H1 (cell line): Measurements from ENCODE around the gene FA2H. TPM values are rescaled to one million over a fixed set of nuclear protein-coding genes. Genes with fewer than 3 reads are reported as not detected.

Experiments
- CTCF ChIA-PET: fragments of 300-600 bp; sonication (Branson Sonifier 250); formaldehyde crosslinking; loops from one replicate; lab custom pipeline; 2021; ENCODE audit not compliant: partially characterized antibody; lab: Charles Lee
- POLR2A ChIA-PET: fragments of 300-600 bp; sonication (Branson Sonifier 250); formaldehyde crosslinking; loops from one replicate; lab custom pipeline; 2021; ENCODE audit warnings: inconsistent platforms; ENCODE audit not compliant: partially characterized antibody; lab: Charles Lee
- DNase-seq, 2 experiments: peaks; one replicate each; pipeline versions ENCODE4 v3.0.0 to v3.0.0-alpha.2; 2010 to 2022; ENCODE audit warnings: low spot score in 2 of 2, low read depth in 1 of 2, mixed read lengths in 1 of 2
- FAIRE-seq: peaks from 2 replicates; lab custom pipeline; 2011; peaks lifted over from hg19 to GRCh38; lab: Jason Lieb, UNC
- H2AFZ ChIP-seq: 2 replicates; pipeline ENCODE4 v1.8.1; 2012; ENCODE audit warnings: low read length, inconsistent platforms
- H2AK5ac ChIP-seq: 2 replicates; pipeline ENCODE4 v1.6.1; 2013; ENCODE audit warnings: low read depth, low read length
- H2BK120ac ChIP-seq: replicated peaks from 2 replicates; pipeline ENCODE3; 2013; ENCODE audit warnings: low read depth, low read length, inconsistent platforms
- H2BK12ac ChIP-seq: 2 replicates; pipeline ENCODE4 v1.6.1; 2013; ENCODE audit warnings: low read depth, low read length
- H2BK15ac ChIP-seq: 2 replicates; pipeline ENCODE4 v1.6.1; 2013; ENCODE audit warnings: low read length
- H2BK20ac ChIP-seq: 2 replicates; pipeline ENCODE4 v1.6.1; 2013; ENCODE audit warnings: low read length
- H2BK5ac ChIP-seq: 2 replicates; pipeline ENCODE4 v1.6.1; 2013; ENCODE audit warnings: low read depth, low read length
- H3K14ac ChIP-seq: 2 replicates; pipeline ENCODE4 v1.6.1; 2013; ENCODE audit warnings: inconsistent platforms; ENCODE audit not compliant: insufficient read length
- H3K18ac ChIP-seq: 2 replicates; pipeline ENCODE4 v1.6.1; 2013; ENCODE audit warnings: low read length; ENCODE audit errors: extremely low read depth
- H3K23ac ChIP-seq: 2 replicates; pipeline ENCODE4 v1.6.1; 2013; ENCODE audit warnings: inconsistent platforms; ENCODE audit not compliant: insufficient read length
- H3K23me2 ChIP-seq: 2 replicates; pipeline ENCODE4 v1.6.1; 2013; ENCODE audit warnings: low read depth, low read length
- H3K27ac ChIP-seq: 2 replicates; pipeline ENCODE4 v1.6.1; 2011; ENCODE audit warnings: low read depth, low read length, inconsistent platforms
- H3K27me3 ChIP-seq, 4 experiments: replicated peaks in 1 of 4; 1 replicate in 1 of 4; 2 replicates in 3 of 4; pipeline versions ENCODE4 v1.6.1 to v1.8.1; 2011 to 2013; ENCODE audit warnings: low read length in 3 of 4, mild to moderate bottlenecking in 3 of 4, inconsistent platforms in 2 of 4, mixed read lengths in 2 of 4, moderate library complexity in 1 of 4; ENCODE audit not compliant: control insufficient read depth in 3 of 4, insufficient read depth in 3 of 4; ENCODE audit errors: extremely low read depth in 1 of 4
- H3K36me3 ChIP-seq, 4 experiments: 2 replicates each; pipeline versions ENCODE4 v1.6.1 to v1.8.1; 2011 to 2013; ENCODE audit warnings: mild to moderate bottlenecking in 4 of 4, low read length in 3 of 4, moderate library complexity in 2 of 4, control low read depth in 1 of 4, inconsistent platforms in 1 of 4; ENCODE audit not compliant: insufficient read depth in 4 of 4, control insufficient read depth in 2 of 4
- H3K4ac ChIP-seq: replicated peaks from 2 replicates; pipeline ENCODE3; 2013; ENCODE audit warnings: low read length, low read depth, mixed read lengths, inconsistent platforms; ENCODE audit not compliant: insufficient read length
- H3K4me1 ChIP-seq, 4 experiments: replicated peaks in 1 of 4; 1 replicate in 1 of 4; 2 replicates in 3 of 4; pipeline versions ENCODE4 v1.6.1 to v1.8.1; 2011 to 2013; ENCODE audit warnings: low read length in 3 of 4, inconsistent platforms in 2 of 4, mixed read lengths in 1 of 4; ENCODE audit not compliant: insufficient read depth in 4 of 4, control insufficient read depth in 3 of 4
- H3K4me2 ChIP-seq, 2 experiments: 2 replicates each; pipeline versions ENCODE4 v1.6.1 to v1.8.1; 2011 to 2013; ENCODE audit warnings: low read depth in 2 of 2, low read length in 2 of 2, control low read depth in 1 of 2, inconsistent platforms in 1 of 2, mild to moderate bottlenecking in 1 of 2; ENCODE audit not compliant: insufficient read depth in 1 of 2
- H3K4me3 ChIP-seq, 4 experiments: fragments of 200-600, 300-600 bp in 1 of 4; sonication (generic), shearing (Covaris generic), sonication (Bioruptor Twin) in 1 of 4; 2 replicates each; pipeline versions ENCODE4 v1.5.1 to v1.8.1; 2011 to 2016; ENCODE audit warnings: low read length in 4 of 4, low read depth in 3 of 4, control low read depth in 2 of 4, inconsistent platforms in 2 of 4, mild to moderate bottlenecking in 2 of 4, mixed read lengths in 1 of 4, moderate library complexity in 1 of 4; ENCODE audit not compliant: insufficient read depth in 2 of 4; ENCODE audit errors: extremely low read depth in 1 of 4
- H3K56ac ChIP-seq: replicated peaks from 2 replicates; pipeline ENCODE3; 2013; ENCODE audit warnings: low read depth, mild to moderate bottlenecking, mixed read lengths, low read length, inconsistent platforms; ENCODE audit not compliant: insufficient read length
- H3K79me1 ChIP-seq: 2 replicates; pipeline ENCODE4 v1.6.1; 2013; ENCODE audit warnings: low read depth, low read length, control low read depth
- H3K79me2 ChIP-seq, 2 experiments: 2 replicates each; pipeline versions ENCODE4 v1.6.1 to v1.8.1; 2012 to 2013; ENCODE audit warnings: low read length in 2 of 2, mild to moderate bottlenecking in 2 of 2, inconsistent platforms in 1 of 2; ENCODE audit not compliant: insufficient read depth in 2 of 2, control insufficient read depth in 1 of 2
- H3K9ac ChIP-seq, 4 experiments: replicated peaks in 1 of 4; 1 replicate in 1 of 4; 2 replicates in 3 of 4; pipeline versions ENCODE4 v1.6.1 to v1.8.1; 2011 to 2013; ENCODE audit warnings: low read depth in 3 of 4, low read length in 3 of 4, control low read depth in 2 of 4, mild to moderate bottlenecking in 2 of 4, moderate library complexity in 2 of 4, inconsistent platforms in 1 of 4; ENCODE audit errors: extremely low read depth in 1 of 4
- H3K9me3 ChIP-seq, 2 experiments: 2 replicates each; pipeline versions ENCODE4 v1.6.1 to v1.8.1; 2012 to 2013; ENCODE audit warnings: mild to moderate bottlenecking in 2 of 2, moderate library complexity in 2 of 2, control low read depth in 1 of 2, inconsistent platforms in 1 of 2, low read depth in 1 of 2, low read length in 1 of 2, mixed read lengths in 1 of 2; ENCODE audit not compliant: insufficient read depth in 2 of 2
- H4K20me1 ChIP-seq, 2 experiments: replicated peaks in 1 of 2; 2 replicates each; pipeline versions ENCODE3 to v1.8.1; 2011 to 2013; ENCODE audit warnings: inconsistent platforms in 2 of 2, low read length in 2 of 2, mild to moderate bottlenecking in 1 of 2; ENCODE audit not compliant: insufficient read depth in 2 of 2, control insufficient read depth in 1 of 2
- H4K5ac ChIP-seq: 2 replicates; pipeline ENCODE4 v1.6.1; 2013; ENCODE audit warnings: low read length, low read depth, mixed read lengths, inconsistent platforms; ENCODE audit not compliant: insufficient read length
- H4K8ac ChIP-seq: 2 replicates; pipeline ENCODE4 v1.8.0; 2013; ENCODE audit warnings: mild to moderate bottlenecking, moderate library complexity, low read length, inconsistent platforms; ENCODE audit not compliant: insufficient read depth; ENCODE audit errors: extremely low read depth
- H4K91ac ChIP-seq: replicated peaks from 2 replicates; pipeline ENCODE3; 2013; ENCODE audit warnings: low read length, mixed read lengths, inconsistent platforms; ENCODE audit not compliant: insufficient read length
- BCL11A ChIP-seq, 2 experiments: IDR thresholded peaks; one replicate each; pipeline ENCODE4 v1.6.1; 2011; ENCODE audit warnings: low read depth in 2 of 2, low read length in 2 of 2, mild to moderate bottlenecking in 2 of 2
- CTCF ChIP-seq, 3 experiments: IDR thresholded peaks; 1 replicate in 2 of 3; 2 replicates in 1 of 3; pipeline versions ENCODE4 v1.5.1 to v1.6.1; 2011; ENCODE audit warnings: low read length in 3 of 3, mild to moderate bottlenecking in 3 of 3, inconsistent platforms in 2 of 3, low read depth in 1 of 3, moderate library complexity in 1 of 3; ENCODE audit not compliant: insufficient read depth in 1 of 3; ENCODE audit errors: control extremely low read depth in 1 of 3
- EP300 ChIP-seq, 2 experiments: IDR thresholded peaks; 1 replicate in 1 of 2; 2 replicates in 1 of 2; pipeline ENCODE4 v1.6.1; 2011 to 2012; ENCODE audit warnings: low read depth in 2 of 2, low read length in 2 of 2, mild to moderate bottlenecking in 2 of 2, borderline replicate concordance in 1 of 2, inconsistent platforms in 1 of 2, moderate library complexity in 1 of 2
- HDAC6 ChIP-seq: IDR thresholded peaks from one replicate; pipeline ENCODE4 v1.7.1; 2012; ENCODE audit warnings: low read depth, mild to moderate bottlenecking, inconsistent platforms, low read length, moderate library complexity
- RBBP5 ChIP-seq: IDR thresholded peaks from 2 replicates; pipeline ENCODE4 v1.7.1; 2012; ENCODE audit warnings: low read depth, mild to moderate bottlenecking, inconsistent platforms, low read length, moderate library complexity, borderline replicate concordance
- RNF2 ChIP-seq: fragments of 200-900, 300-1000 bp; sonication (generic); IDR thresholded peaks from 2 replicates; pipeline ENCODE4 v1.7.1; 2016; ENCODE audit warnings: borderline replicate concordance, low read depth, mild to moderate bottlenecking, antibody characterized with exemption, low read length; ENCODE audit not compliant: poor library complexity, severe bottlenecking; ENCODE audit errors: missing control alignments
- SAP30 ChIP-seq: fragments of 300-600 bp; sonication (generic); IDR thresholded peaks from 2 replicates; pipeline ENCODE4 v1.7.1; 2012; ENCODE audit warnings: low read length, moderate library complexity, mild to moderate bottlenecking, inconsistent platforms; ENCODE audit not compliant: insufficient read depth, insufficient replicate concordance
- SP1 ChIP-seq: IDR thresholded peaks from 2 replicates; pipeline ENCODE4 v1.6.1; 2011; ENCODE audit warnings: low read depth, low read length
- SP2 ChIP-seq: IDR thresholded peaks from 2 replicates; pipeline ENCODE4 v1.6.1; 2012; ENCODE audit warnings: mild to moderate bottlenecking, low read length, inconsistent platforms
- ZNF274 ChIP-seq: IDR thresholded peaks from 2 replicates; pipeline ENCODE4 v1.7.0; 2012; ENCODE audit warnings: low read length, borderline replicate concordance; ENCODE audit errors: extremely low read depth
- WGBS, 2 experiments: shearing (Covaris generic) in 1 of 2; methylation state at CpG; one replicate each; pipeline versions ENCODE4 v1.1.6 to v1.1.7; 2013 to 2015; ENCODE audit warnings: low lambda C conversion rate in 2 of 2, mixed read lengths in 2 of 2, inconsistent platforms in 1 of 2, low coverage in 1 of 2, missing lambda C conversion rate in 1 of 2; ENCODE audit not compliant: insufficient replicate concordance in 2 of 2, insufficient coverage in 1 of 2, insufficient read length in 1 of 2; ENCODE audit errors: extremely low coverage in 1 of 2, missing lambda C conversion rate in 1 of 2; 5-methylcytosine and 5-hydroxymethylcytosine counted together
- polyA plus RNA-seq, 7 experiments: library from polyadenylated mRNA; depleted of rRNA in 3 of 7; stranded (reverse) in 5 of 7; unstranded in 2 of 7; fragments of >200 nt in 5 of 7; fragments of 200-250 nt in 2 of 7; gene quantifications; 1 replicate in 5 of 7; 2 replicates in 1 of 7; 4 replicates in 1 of 7; pipeline versions ENCODE4 v1.2.1 to v1.2.3, GENCODE V29; 2011 to 2013; ENCODE audit warnings: missing spikeins in 2 of 7, mixed read lengths in 2 of 7
- total RNA-seq: library from RNA; stranded (reverse); fragmentation: NEBNext Ultra II Directional; extraction: Animal tissue kit (Norgen Biotek cat#: 25700); gene quantifications from 2 replicates; pipeline ENCODE4 v1.2.1, GENCODE V29; 2021

FA2H gene
- total and polyA plus RNA-seq, 2 of the 8 experiments (the other 6 are each of a cell fraction or from before 2014, with no cell fraction given), result 2.1 to 2.5 TPM

DNA sequence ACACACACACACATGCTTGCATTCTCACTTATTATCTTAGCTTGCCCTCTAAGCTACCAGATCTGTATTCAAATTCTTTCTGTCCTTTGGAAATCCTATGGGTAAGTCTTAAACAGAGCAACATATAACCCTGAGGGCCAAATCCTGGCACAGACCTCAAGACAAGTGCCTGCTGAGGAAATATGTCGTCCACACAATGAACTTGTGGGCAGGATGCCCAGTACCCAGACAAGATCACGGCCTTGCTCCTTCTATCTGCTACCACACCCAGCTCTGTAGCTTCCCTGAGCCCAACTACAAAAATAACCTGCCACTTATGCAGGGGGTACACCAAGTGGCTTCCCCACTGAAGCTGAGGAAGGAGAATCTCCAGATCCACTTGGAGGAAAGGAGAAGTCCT lies 37.3 kb upstream of the FA2H start:
- no peak for DNase-seq
- H2AK5ac ChIP-seq, result no peak overlapping the region
- no peaks in the 10 kb centered on the region for H3K36me3 ChIP-seq
- no peak for TF ChIP-seq CTCF (IDR thresholded peaks at IDR 0.05; ENCODE audit: control extremely low read depth in 1 of 3, insufficient read depth in 1 of 3, low read depth in 1 of 3, low read length in 3 of 3)
- TF ChIP-seq SP2, result no peak
- TF ChIP-seq EP300 (IDR thresholded peaks at IDR 0.05; ENCODE audit: borderline replicate concordance in 1 of 2, low read depth in 2 of 2, low read length in 2 of 2), result no peak
- TF ChIP-seq RNF2, result no peak
- no peak for TF ChIP-seq SAP30
- no peak for TF ChIP-seq HDAC6
- no peak for TF ChIP-seq ZNF274
- TF ChIP-seq BCL11A (IDR thresholded peaks at IDR 0.05; ENCODE audit: low read depth in 2 of 2, low read length in 2 of 2), result no peak
- TF ChIP-seq SP1, result no peak
- TF ChIP-seq RBBP5, result no peak
- peak overlapping the region; percentile 16; the same call in 1 of the 2 replicates for H2BK15ac ChIP-seq
- FAIRE-seq, result no peak
- H3K23me2 ChIP-seq, result no peaks in the 10 kb centered on the region
- WGBS, 2 experiments, result 31% methylated on average over 2 of the region's 2 CpGs; no CpG with 5 or more reads in 1 of the 2 experiments
- H3K79me2 ChIP-seq, result no peaks in the 10 kb centered on the region
- no peak overlapping the region for H3K23ac ChIP-seq
- no peak overlapping the region for H3K14ac ChIP-seq
- H2BK12ac ChIP-seq, result 0 out of 2 replicates have a peak overlapping the region, but pooled peaks have one; percentile 50
- no peak overlapping the region for H3K27ac ChIP-seq
- H3K4me2 ChIP-seq, result no peak overlapping the region
- no peak overlapping the region for H4K8ac ChIP-seq
- H4K5ac ChIP-seq, result no peak overlapping the region
- no peak overlapping the region for H3K56ac ChIP-seq
- H3K18ac ChIP-seq, result no peak overlapping the region
- no peak overlapping the region for H4K91ac ChIP-seq
- no peaks in the 10 kb centered on the region for H3K79me1 ChIP-seq
- POLR2A ChIA-PET, result interaction anchor here (1.9 kb wide), 1 partner anchor 37 kb away, joined by 6 read pairs; the partner anchor contains the start of gene FA2H
- no peak overlapping the region for H2BK5ac ChIP-seq
- H3K27me3 ChIP-seq, result peaks cover 5 to 19% (median 14%) of the 10 kb centered on the region in 4 experiments; a peak in 6 of 7 replicates
- H3K9ac ChIP-seq, result no peak overlapping the region
- H2AFZ ChIP-seq, result no peak overlapping the region
- H2BK120ac ChIP-seq, result no peak overlapping the region
- no peak overlapping the region for H2BK20ac ChIP-seq
- H3K4ac ChIP-seq, result peak overlapping the region; percentile 27
- peaks cover 10 to 25% of the 10 kb centered on the region in 2 experiments for H3K9me3 ChIP-seq
- H3K4me1 ChIP-seq, result peaks cover 0 to 11% (median 2%) of the 10 kb centered on the region in 4 experiments; a peak in 5 of 7 replicates
- H3K4me3 ChIP-seq, result no peak overlapping the region
- CTCF ChIA-PET, result interaction anchor here (1.0 to 10.3 kb wide), 10 partner anchors 9 to 111 kb away, joined by 3 to 123 read pairs (median 6); partner anchors contain the start of genes FA2H and MLKL
- no peaks in the 10 kb centered on the region for H4K20me1 ChIP-seq
